Activated CD4-positive, alpha-beta memory T cell treated with anti-CD3 and anti-CD28 coated beads for 36 hours (primary cell): ENCODE data around the gene EN1. TPM values are rescaled to one million over a fixed set of nuclear protein-coding genes. Genes with fewer than 3 reads are reported as not detected.

Source experiments
- CTCF ChIA-PET: fragments of 350-600 bp; sonication (Branson Sonifier 250); formaldehyde crosslinking; loops from one replicate; lab custom pipeline; 2021; ENCODE audit warnings: antibody characterized with exemption, inconsistent platforms; lab: Charles Lee
- POLR2A ChIA-PET: fragments of 350-600 bp; sonication (Branson Sonifier 250); formaldehyde crosslinking; loops from one replicate; lab custom pipeline; 2021; ENCODE audit warnings: antibody characterized with exemption; lab: Charles Lee
- DNase-seq: peaks from one replicate; pipeline ENCODE4 v3.0.0-alpha.2; 2020
- H3K27ac Mint-ChIP-seq: one replicate; pipeline ENCODE4 v1.8.0; 2021; ENCODE audit warnings: mixed read lengths
- H3K27me3 Mint-ChIP-seq: one replicate; pipeline ENCODE4 v1.8.0; 2021; ENCODE audit warnings: mixed read lengths
- H3K36me3 Mint-ChIP-seq: one replicate; pipeline ENCODE4 v1.8.0; 2021; ENCODE audit warnings: mixed read lengths
- H3K4me1 Mint-ChIP-seq: one replicate; pipeline ENCODE4 v1.8.0; 2021; ENCODE audit warnings: low read depth, mixed read lengths
- H3K4me3 Mint-ChIP-seq: one replicate; pipeline ENCODE4 v1.8.0; 2021; ENCODE audit warnings: mild to moderate bottlenecking, mixed read lengths
- H3K9me3 Mint-ChIP-seq: one replicate; pipeline ENCODE4 v1.8.0; 2021; ENCODE audit warnings: mixed read lengths
- intact Hi-C: fragments of 100-400 bp; cut with micrococcal nuclease; formaldehyde crosslinking; loops from one replicate; pipeline ENCODE4 v1.15.1; 2023
- total RNA-seq, 2 experiments: library from RNA; stranded (reverse); gene quantifications; one replicate each; pipeline ENCODE4 v1.2.3, GENCODE V29; 2021

Gene EN1
- not detected for total RNA-seq

- Mint-ChIP-seq H3K9me3 (no peaks in the 10 kb centered on the region), H3K27me3 (peaks cover 73% of the 10 kb centered on the region), H3K36me3 (peaks cover 2% of the 10 kb centered on the region), H3K27ac (no peak within 1 kb of the TSS), H3K4me3 (peak within 1 kb of the TSS; percentile 36), H3K4me1 (peaks cover 23% of the 10 kb centered on the region)
- intact Hi-C loops, result no loop called here
- ChIA-PET POLR2A (no interaction called here), CTCF (interaction anchor here (0.6 to 1.4 kb wide), 2 partner anchors 8 to 443 kb away, joined by 3 to 4 read pairs; no protein-coding TSS in a partner anchor)
- DNase-seq, result no peak
Measured at GRCh38 chr2:118846953-118847761, at the start of gene EN1. TSS of gene EN1 (minus strand) at chr2:118847648. CDS start at chr2:118847167, 481 bp downstream.

DNA sequence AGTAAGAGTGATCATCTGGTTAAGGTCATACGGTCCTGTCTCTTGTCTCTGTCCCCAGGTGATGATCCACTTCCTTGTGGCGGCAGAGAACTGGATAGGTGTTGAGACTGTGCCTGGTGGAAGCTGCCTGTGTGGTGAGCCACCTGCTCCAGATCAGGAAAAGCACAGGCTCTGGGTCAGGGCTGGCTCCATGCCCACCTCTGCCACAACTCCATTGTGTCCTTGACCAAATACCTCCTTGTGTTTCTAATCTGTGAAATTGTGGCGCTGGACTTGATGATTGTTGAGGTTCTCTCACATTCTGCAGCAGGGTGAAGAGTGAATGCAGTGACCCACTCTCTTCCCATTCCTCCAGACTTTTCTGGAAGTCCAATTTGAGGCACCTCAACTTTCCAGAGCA lies 45.7 kb upstream of the EN1 start:
- Mint-ChIP-seq H3K9me3 (peaks cover 9% of the 10 kb centered on the region), H3K4me3 (no peak overlapping the region), H3K27ac (no peak overlapping the region), H3K36me3 (no peaks in the 10 kb centered on the region), H3K4me1 (no peaks in the 10 kb centered on the region), H3K27me3 (no peaks in the 10 kb centered on the region)
- POLR2A ChIA-PET, result no interaction called here
- CTCF ChIA-PET, result no interaction called here
- intact Hi-C loops, result no loop called here
- DNase-seq, result no peak

DNA sequence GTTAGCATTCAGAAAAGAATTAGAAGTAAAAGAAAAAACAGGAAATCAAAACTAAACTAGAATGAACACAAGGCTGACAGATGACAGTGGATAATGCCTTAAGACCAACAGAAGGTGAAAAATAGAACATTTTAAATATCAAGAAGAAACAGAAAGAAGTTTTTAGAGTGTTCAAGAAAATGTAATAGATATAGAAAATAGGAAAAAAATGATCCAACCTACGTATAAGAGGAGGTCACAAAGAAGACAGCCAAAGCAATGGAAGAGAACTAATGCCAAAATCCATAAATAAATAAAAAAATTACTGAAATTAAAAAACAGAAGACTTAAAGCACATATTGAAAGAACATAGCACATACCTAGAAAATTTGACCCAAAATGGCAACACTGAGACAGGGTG lies 42.5 kb upstream of the EN1 start:
- POLR2A ChIA-PET, result no interaction called here
- Mint-ChIP-seq H3K27me3 (no peaks in the 10 kb centered on the region), H3K4me3 (no peak overlapping the region), H3K9me3 (peaks cover 9% of the 10 kb centered on the region), H3K4me1 (no peaks in the 10 kb centered on the region), H3K36me3 (no peaks in the 10 kb centered on the region), H3K27ac (no peak overlapping the region)
- intact Hi-C loops, result no loop called here
- CTCF ChIA-PET, result interaction anchor here (0.6 kb wide), 1 partner anchor 850 kb away, joined by 3 read pairs; no protein-coding TSS in a partner anchor
- DNase-seq, result no peak

DNA sequence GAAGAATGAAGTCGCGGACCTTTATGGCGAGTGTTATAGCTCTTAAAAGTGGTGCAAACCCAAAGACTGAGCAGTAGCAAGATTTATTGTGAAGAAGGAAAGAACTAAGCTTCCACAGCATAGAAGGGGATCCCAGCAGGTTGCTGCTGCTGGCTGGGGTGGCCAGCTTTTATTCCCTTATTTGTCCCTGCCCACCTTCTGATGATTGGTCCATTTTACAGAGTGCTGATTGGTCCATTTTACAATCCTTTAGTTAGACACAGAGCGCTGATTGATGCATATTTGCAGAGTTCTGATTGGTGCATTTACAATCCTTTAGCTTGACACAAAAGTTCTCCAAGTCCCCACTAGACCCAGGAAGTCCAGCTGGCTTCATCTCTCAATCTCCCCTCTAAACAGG lies 36.3 kb upstream of the EN1 start:
- intact Hi-C loops, result no loop called here
- Mint-ChIP-seq H3K27me3 (peaks cover 20% of the 10 kb centered on the region), H3K27ac (no peak overlapping the region), H3K9me3 (no peaks in the 10 kb centered on the region), H3K4me1 (no peaks in the 10 kb centered on the region), H3K36me3 (no peaks in the 10 kb centered on the region), H3K4me3 (no peak overlapping the region)
- DNase-seq, result no peak
- POLR2A ChIA-PET, result no interaction called here
- CTCF ChIA-PET, result interaction anchor here (0.6 to 4.7 kb wide), 9 partner anchors 11 to 593 kb away, joined by 3 to 52 read pairs (median 5); no protein-coding TSS in a partner anchor

- Mint-ChIP-seq H3K27ac (no peak overlapping the region), H3K27me3 (peaks cover 25% of the 10 kb centered on the region), H3K4me3 (peak overlapping the region; percentile 29), H3K36me3 (no peaks in the 10 kb centered on the region), H3K9me3 (no peaks in the 10 kb centered on the region), H3K4me1 (no peaks in the 10 kb centered on the region)
- POLR2A ChIA-PET, result no interaction called here
- DNase-seq, result peak; percentile 59
- CTCF ChIA-PET, result interaction anchor here (0.9 to 4.7 kb wide), 16 partner anchors 11 to 594 kb away, joined by 3 to 52 read pairs (median 5); no protein-coding TSS in a partner anchor
- intact Hi-C loops, result no loop called here
Measured at GRCh38 chr2:118882693-118883336, 35.4 kb upstream of the EN1 start.

- intact Hi-C loops, result loop anchor here (1.0 kb wide), 1 partner anchor 410 kb away; no protein-coding TSS in a partner anchor
- Mint-ChIP-seq H3K9me3 (no peaks in the 10 kb centered on the region), H3K36me3 (no peaks in the 10 kb centered on the region), H3K4me1 (no peaks in the 10 kb centered on the region), H3K27me3 (peaks cover 30% of the 10 kb centered on the region), H3K27ac (no peak overlapping the region), H3K4me3 (no peak overlapping the region)
- POLR2A ChIA-PET, result no interaction called here
- peak; percentile 67 for DNase-seq
- CTCF ChIA-PET, result interaction anchor here (0.8 to 4.7 kb wide), 26 partner anchors 10 to 835 kb away, joined by 3 to 52 read pairs (median 4); no protein-coding TSS in a partner anchor
Measured at GRCh38 chr2:118881490-118882129, 34.2 kb upstream of the EN1 start.

DNA sequence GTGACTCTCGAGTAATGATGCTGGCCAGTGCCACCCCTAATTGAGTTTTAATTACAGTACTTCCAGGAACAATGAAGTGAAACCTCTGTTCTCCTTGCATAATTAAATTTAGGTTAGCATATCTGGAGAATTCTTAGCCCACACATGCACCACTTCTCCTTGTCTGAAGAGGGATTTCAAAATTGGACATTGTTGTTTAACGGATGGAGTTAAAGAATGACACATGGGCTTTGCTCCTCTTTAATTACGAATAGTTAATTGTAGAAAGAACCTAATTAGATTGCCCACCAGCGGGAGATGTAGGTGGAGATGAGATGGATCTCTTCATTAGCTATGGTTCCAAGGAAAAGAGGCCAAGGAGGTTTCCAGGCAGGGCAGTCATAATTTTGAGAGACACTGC lies 33.1 kb upstream of the EN1 start:
- no peaks in the 10 kb centered on the region for H3K9me3 Mint-ChIP-seq
- no peaks in the 10 kb centered on the region for H3K4me1 Mint-ChIP-seq
- ChIA-PET CTCF (interaction anchor here (1.2 to 4.7 kb wide), 5 partner anchors 9 to 596 kb away, joined by 4 to 52 read pairs (median 10); no protein-coding TSS in a partner anchor), POLR2A (no interaction called here)
- no peak overlapping the region for H3K4me3 Mint-ChIP-seq
- no peak overlapping the region for H3K27ac Mint-ChIP-seq
- H3K27me3 Mint-ChIP-seq, result peaks cover 40% of the 10 kb centered on the region
- no peak for DNase-seq
- H3K36me3 Mint-ChIP-seq, result no peaks in the 10 kb centered on the region
- intact Hi-C loops, result no loop called here

DNA sequence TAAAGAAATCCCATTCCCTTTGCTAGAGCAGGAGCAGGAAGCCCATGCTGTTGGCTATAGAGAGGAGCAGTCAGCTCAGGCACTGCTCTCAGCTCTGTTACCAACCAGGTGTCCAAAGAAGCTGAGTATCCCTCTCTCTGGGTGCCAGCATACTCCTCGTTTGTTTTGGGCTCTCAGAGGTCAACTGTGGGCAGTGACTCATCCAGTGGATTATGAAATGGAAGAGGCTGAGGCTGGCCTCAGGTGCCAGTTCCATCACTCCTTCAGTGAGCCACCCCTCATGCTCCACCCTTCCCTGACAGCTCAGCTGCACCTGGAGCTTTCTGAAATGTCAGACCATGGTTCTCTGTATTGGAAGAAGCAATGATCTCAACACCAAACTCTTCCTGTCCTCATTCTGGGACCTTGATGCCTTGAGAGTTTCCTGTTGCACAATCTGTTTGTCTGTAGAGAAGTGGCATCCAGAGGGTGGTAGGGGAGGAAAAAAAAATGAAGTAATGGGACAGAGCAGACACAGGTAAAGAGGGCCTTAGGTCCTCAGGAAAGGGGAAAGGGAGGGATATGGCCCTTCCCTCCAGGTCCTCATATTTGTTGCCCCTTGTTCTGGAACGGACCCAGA lies 31.2 kb upstream of the EN1 start:
- CTCF ChIA-PET, result interaction anchor here (1.3 kb wide), 1 partner anchor 248 kb away, joined by 3 read pairs; no protein-coding TSS in a partner anchor
- no peak overlapping the region for H3K27ac Mint-ChIP-seq
- intact Hi-C loops, result no loop called here
- H3K4me1 Mint-ChIP-seq, result no peaks in the 10 kb centered on the region
- H3K4me3 Mint-ChIP-seq, result no peak overlapping the region
- no peaks in the 10 kb centered on the region for H3K9me3 Mint-ChIP-seq
- no peak for DNase-seq
- H3K36me3 Mint-ChIP-seq, result no peaks in the 10 kb centered on the region
- POLR2A ChIA-PET, result no interaction called here
- H3K27me3 Mint-ChIP-seq, result peaks cover 42% of the 10 kb centered on the region

- Mint-ChIP-seq H3K27me3 (peaks cover 34% of the 10 kb centered on the region), H3K36me3 (no peaks in the 10 kb centered on the region), H3K4me1 (no peaks in the 10 kb centered on the region), H3K4me3 (no peak overlapping the region), H3K9me3 (no peaks in the 10 kb centered on the region), H3K27ac (no peak overlapping the region)
- DNase-seq, result no peak
- POLR2A ChIA-PET, result no interaction called here
- CTCF ChIA-PET, result no interaction called here
- intact Hi-C loops, result no loop called here
Measured at GRCh38 chr2:118875318-118875717, 27.9 kb upstream of the EN1 start.

- POLR2A ChIA-PET, result no interaction called here
- Mint-ChIP-seq H3K27me3 (peaks cover 33% of the 10 kb centered on the region), H3K4me1 (no peaks in the 10 kb centered on the region), H3K27ac (no peak overlapping the region), H3K9me3 (no peaks in the 10 kb centered on the region), H3K36me3 (no peaks in the 10 kb centered on the region), H3K4me3 (no peak overlapping the region)
- no peak for DNase-seq
- intact Hi-C loops, result no loop called here
- CTCF ChIA-PET, result interaction anchor here (1.4 to 6.0 kb wide), 2 partner anchors 8 to 19 kb away, joined by 5 to 52 read pairs; no protein-coding TSS in a partner anchor
Measured at GRCh38 chr2:118874324-118874723, 26.9 kb upstream of the EN1 start.

- H3K9me3 Mint-ChIP-seq, result no peaks in the 10 kb centered on the region
- no peaks in the 10 kb centered on the region for H3K36me3 Mint-ChIP-seq
- no peaks in the 10 kb centered on the region for H3K4me1 Mint-ChIP-seq
- ChIA-PET POLR2A (no interaction called here), CTCF (no interaction called here)
- DNase-seq, result no peak
- intact Hi-C loops, result no loop called here
- H3K4me3 Mint-ChIP-seq, result no peak overlapping the region
- H3K27me3 Mint-ChIP-seq, result peaks cover 40% of the 10 kb centered on the region
- H3K27ac Mint-ChIP-seq, result no peak overlapping the region
Measured at GRCh38 chr2:118865106-118865505, 17.7 kb upstream of the EN1 start.
